ENCODE results near the gene SNRNP35.

DNA sequence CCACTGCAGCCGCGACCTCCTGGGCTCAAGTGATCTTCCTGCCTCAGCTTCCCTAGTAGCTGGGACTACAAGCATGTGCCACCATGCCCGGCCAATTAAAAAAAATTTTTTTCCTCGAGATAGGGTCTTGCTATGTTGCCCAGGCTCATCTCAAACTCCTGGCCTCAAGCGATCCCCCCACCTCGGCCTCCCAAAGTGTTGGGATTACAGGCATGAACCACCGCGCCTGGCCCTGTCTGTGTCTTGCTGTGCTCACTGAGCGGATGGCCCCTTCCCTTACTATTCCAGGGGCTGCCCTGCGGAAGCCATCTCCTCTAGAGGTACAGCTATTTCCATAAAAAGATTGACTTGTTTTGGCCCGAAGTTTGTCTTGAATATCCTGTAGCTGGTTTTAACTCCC lies 20.1 kb downstream of the SNRNP35 start:
- TF ChIP-seq, protein P1, sequence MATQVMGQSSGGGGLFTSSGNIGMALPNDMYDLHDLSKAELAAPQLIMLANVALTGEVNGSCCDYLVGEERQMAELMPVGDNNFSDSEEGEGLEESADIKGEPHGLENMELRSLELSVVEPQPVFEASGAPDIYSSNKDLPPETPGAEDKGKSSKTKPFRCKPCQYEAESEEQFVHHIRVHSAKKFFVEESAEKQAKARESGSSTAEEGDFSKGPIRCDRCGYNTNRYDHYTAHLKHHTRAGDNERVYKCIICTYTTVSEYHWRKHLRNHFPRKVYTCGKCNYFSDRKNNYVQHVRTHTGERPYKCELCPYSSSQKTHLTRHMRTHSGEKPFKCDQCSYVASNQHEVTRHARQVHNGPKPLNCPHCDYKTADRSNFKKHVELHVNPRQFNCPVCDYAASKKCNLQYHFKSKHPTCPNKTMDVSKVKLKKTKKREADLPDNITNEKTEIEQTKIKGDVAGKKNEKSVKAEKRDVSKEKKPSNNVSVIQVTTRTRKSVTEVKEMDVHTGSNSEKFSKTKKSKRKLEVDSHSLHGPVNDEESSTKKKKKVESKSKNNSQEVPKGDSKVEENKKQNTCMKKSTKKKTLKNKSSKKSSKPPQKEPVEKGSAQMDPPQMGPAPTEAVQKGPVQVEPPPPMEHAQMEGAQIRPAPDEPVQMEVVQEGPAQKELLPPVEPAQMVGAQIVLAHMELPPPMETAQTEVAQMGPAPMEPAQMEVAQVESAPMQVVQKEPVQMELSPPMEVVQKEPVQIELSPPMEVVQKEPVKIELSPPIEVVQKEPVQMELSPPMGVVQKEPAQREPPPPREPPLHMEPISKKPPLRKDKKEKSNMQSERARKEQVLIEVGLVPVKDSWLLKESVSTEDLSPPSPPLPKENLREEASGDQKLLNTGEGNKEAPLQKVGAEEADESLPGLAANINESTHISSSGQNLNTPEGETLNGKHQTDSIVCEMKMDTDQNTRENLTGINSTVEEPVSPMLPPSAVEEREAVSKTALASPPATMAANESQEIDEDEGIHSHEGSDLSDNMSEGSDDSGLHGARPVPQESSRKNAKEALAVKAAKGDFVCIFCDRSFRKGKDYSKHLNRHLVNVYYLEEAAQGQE (IDR thresholded peaks at IDR 0.05; ENCODE audit: insufficient read depth in 1 of 2, low read depth in 2 of 2, low read length in 2 of 2) = no peak
- TF ChIP-seq POLR2AphosphoS5 (IDR thresholded peaks at IDR 0.05; ENCODE audit: low read depth, low read length) = no peak
- no peak for TF ChIP-seq SIN3A (IDR thresholded peaks at IDR 0.05; ENCODE audit: borderline replicate concordance, insufficient read depth, low read length)
